Fibroblast of upper back skin (primary cell): ENCODE data around the gene PCBP4.

Source experiments
- DNase-seq: peaks from one replicate; pipeline ENCODE4 v3.0.0-alpha.2; 2013

The PCBP4 gene

DNA sequence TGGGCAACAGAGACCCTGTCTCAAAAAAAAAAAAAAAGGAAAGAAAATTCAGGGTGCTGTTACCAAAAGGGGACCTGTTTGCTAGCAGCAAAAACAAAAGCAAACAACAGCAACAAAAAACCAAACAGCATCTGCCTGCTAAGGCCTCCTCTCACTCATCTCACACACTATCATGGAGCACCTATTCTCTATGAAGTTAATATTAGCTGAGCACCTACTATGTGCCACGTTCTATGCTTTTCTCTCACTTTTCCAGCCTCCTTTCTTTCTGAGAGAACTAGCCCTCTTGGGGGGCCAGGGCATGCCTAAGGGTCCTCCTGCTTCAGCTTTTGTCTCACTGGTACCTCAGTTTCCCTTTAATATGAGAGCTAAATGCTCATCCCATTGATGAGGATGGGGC lies 12.5 kb downstream of the PCBP4 start:
- DNase-seq: no peak

DNA sequence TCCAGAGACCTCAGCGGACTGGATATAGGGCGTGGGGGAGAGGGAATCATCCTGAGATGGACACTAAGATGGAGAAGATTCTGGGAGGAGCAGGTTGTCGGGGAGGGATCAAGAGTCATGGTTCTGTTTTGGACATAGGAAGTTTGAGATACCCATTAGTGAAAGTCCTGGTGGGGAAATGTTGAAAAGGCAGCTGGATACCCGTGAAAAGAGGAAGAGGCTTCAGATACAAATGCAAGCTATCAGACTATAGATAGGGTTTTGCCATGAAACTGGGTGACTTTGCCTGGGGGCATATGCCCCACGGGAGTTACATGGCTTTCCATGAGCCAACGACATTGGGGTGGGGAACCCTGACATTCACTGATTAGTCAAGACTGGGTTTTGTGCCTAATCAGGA lies 13.1 kb downstream of the PCBP4 start:
- no peak for DNase-seq

GRCh38 chr3:51953445-51953844 lies 13.8 kb downstream of the PCBP4 start:
- DNase-seq: peak; percentile 73

DNA sequence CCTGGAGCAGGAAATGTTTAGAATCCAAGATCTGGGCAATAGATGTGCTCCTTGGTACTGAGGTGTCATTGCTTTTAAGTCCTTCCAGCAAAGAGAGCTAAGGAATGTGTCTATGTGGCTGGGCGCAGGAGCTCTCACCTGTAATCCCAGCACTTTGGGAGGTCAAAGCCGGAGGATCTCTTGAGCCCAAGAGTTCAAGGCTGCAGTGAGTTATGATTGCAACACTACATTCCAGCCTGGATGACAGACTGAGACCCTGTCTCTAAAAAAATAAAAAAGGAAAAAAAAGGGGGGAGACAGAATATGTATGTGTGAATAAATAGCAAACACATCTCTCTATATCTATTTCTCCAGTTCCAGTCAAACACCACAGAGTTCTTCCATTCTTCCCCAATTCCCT lies 16.4 kb downstream of the PCBP4 start:
- DNase-seq: no peak

DNA sequence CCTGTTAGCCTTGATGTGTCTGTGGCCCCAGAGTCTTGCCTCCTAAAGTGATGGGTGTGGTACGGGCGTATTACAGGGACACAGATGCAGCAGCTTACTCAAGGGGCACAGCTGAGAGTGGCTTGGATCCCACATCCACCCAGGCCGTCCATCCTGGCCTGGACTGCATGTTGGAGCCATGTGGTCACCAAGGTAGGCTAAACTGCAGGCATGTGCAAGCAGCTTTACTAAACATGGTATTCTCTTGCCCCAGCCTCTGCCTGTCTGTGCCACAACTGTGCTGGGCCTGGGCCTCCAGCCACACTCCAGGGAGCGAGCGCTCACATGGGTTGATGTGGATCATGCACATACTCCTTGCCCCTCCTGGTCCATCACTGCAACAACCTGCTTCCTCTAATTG lies 18.1 kb downstream of the PCBP4 start:
- DNase-seq: no peak

DNA sequence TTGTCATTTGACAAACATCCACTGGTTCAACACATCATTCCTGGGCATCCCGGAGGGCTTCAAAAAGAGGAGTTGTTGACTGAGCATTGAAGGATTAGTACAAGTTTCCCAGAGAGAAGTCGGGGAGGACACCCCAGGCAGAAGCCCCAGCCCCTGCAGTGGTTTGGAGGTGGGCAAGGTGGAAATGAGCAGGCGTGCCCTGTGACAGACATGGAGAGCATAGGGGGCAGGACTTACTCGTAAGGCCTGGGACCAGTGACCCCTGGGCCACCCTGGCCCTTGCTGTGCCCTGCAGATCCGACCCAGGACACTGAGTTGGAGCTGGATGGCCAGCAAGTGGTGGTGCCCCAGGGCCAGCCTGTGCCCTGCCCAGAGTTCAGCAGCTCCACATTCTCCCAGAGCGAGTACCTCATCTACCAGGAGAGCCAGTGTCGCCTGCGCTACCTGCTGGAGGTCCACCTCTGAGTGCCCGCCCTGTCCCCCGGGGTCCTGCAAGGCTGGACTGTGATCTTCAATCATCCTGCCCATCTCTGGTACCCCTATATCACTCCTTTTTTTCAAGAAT lies 19.2 kb downstream of the PCBP4 start:
- DNase-seq: no peak

- no peak for DNase-seq
Observed at GRCh38 chr3:51947215-51947900, 19.9 kb downstream of the PCBP4 start.

- DNase-seq: no peak
Observed at GRCh38 chr3:51946796-51947195, 20.5 kb downstream of the PCBP4 start.

DNA sequence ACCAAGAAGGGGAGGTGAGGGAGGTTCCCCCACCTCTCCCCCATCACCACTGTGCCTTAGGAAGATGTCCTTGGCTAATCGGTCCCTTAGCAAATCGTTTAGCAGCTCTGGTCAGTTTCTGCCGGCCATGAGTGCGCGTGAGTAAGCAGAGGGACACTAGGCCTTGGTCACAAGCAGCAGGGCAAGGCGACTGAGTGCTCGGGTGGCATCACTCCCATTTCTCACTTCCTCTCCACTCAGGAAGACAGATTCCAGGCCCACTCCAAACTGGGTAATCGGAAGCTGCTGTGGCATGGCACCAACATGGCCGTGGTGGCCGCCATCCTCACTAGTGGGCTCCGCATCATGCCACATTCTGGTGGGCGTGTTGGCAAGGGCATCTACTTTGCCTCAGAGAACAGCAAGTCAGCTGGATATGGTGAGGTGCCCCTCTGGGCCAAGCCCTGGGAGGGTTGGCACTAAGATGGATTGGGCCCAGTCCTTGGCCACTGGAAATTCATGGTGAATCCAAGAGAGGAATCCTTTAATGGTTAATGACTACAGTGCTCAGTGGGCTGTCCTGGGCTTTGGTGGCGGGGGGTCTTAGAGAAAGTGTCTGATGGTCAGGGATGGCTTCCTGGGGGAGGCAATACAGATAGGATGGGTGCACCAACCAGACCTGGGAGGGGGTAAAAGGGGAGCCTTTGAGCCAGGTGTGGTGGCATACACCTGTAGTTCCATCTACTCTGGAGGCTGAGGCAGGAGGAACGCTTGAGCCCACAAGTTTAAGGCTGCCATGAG lies 21.1 kb downstream of the PCBP4 start:
- no peak for DNase-seq

GRCh38 chr3:51945031-51945840 lies 22.0 kb downstream of the PCBP4 start:
- no peak for DNase-seq

DNA sequence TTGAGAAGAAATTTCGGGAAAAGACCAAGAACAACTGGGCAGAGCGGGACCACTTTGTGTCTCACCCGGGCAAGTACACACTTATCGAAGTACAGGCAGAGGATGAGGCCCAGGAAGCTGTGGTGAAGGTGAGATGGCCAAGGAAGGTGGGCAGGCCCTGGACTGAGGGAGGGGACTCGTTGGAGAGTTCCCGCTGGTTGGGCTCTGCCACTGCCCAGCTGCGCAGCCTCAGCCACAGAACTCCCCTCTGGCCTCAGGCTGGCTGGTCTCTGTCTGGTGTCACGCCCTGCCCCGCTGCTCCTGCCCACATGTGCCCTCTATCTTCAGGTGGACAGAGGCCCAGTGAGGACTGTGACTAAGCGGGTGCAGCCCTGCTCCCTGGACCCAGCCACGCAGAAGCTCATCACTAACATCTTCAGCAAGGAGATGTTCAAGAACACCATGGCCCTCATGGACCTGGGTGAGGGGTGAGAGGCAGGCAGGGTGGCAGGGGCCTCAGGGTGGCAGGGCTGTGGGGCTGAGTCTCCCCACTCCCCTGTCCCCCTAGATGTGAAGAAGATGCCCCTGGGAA lies 22.7 kb downstream of the PCBP4 start:
- DNase-seq: no peak

- no peak for DNase-seq
Observed at GRCh38 chr3:51943451-51944391, 23.5 kb downstream of the PCBP4 start.

DNA sequence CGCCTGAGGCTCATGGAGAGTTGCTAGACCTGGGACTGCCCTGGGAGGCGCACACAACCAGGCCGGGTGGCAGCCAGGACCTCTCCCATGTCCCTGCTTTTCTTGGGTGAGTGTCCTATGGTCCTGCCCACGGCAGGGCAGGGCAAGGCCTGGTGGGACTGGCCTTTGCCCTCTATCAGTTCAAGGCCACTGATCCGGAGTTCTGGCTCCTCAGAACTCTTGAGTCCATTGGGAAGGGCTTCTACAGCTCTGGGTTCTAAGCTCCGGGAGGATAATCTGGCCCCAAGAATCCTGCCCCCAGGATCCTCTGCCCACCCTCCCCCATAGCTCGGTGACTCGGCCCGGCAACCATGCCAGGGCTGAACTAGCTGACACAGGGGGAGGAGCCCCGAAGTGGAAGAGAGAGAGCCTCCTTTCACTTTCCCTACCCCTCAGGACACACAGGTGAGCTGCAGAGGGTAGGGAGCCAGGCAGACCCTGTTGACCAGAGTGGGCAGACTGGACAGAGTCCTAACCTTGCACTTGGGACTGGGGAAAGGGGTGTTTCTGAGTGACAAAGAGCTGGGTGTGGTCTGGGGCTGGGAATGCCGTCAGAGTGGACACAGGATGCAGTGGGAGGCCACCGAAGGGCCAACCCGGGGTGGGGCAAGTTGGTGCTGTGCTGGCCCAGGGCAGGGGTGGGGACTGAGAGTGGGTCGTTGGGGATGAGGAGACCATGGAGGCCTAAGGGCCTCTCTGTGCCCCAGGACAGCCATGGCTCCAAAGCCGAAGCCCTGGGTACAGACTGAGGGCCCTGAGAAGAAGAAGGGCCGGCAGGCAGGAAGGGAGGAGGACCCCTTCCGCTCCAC lies 24.4 kb downstream of the PCBP4 start:
- DNase-seq: peak; percentile 54

DNA sequence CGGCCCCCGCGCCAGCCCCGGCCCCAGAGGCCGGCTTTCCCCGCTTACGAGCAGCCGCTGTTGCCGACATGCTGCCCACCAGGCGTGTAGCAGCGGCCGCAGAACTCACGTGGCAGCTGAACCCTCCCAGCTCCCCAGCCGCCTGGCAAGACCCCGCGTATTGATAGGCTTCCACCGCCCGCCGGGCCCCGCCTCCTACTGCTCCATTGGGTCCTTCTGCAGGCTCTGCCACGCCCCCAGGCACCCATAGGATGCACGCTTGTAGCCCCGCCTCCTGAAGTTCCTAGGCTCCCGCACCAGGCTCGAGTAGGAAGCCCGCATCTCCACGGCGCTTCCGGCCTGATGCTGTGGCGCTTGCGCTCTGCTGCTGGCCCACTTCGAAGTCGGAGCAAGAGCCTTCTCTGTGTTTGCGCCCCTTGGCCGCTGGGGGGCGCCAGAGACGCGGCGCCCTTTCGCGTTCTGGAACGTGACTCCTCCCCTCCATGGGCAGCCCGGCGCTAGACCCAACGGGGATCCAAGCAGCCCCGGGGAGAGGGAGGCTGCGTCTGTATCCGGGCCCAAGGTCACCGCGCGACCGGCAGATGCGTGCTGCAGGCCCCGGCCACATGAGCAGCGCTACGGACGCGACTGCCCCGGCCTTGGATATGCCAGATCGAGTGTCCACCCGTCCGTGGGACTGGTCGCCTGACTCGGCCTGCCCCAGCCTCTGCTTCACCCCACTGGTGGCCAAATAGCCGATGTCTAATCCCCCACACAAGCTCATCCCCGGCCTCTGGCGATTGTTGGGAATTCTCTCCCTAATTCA lies 25.3 kb downstream of the PCBP4 start, which contains the start of the genes PARP3 and RRP9:
Gene PARP3 (plus strand): TSS at position 566 of the 805 bp plus-strand sequence. CDS start 993 bp downstream, outside the sequence.
Gene RRP9 (minus strand): TSS at position 107 of the 805 bp plus-strand sequence. CDS start 37 bp downstream, at position 70.
- DNase-seq: peak; percentile 100

DNA sequence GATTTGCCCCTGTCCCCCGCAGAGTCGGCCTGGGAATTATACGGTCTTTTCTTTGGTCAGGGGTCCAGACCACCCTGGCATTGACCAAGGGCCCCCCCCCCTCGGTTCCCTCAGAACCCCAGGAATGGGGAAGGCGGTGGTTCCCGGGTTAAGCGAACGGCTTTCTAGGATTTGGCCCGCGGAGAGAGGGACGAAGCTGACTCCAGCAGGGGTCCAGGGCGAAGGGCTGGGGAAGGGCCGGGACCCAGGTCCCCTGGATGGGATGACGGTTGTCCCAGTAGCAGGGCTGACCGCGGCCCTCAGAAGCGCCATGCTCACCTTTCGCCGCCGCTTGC lies 25.8 kb downstream of the PCBP4 start:
- DNase-seq: no peak

DNA sequence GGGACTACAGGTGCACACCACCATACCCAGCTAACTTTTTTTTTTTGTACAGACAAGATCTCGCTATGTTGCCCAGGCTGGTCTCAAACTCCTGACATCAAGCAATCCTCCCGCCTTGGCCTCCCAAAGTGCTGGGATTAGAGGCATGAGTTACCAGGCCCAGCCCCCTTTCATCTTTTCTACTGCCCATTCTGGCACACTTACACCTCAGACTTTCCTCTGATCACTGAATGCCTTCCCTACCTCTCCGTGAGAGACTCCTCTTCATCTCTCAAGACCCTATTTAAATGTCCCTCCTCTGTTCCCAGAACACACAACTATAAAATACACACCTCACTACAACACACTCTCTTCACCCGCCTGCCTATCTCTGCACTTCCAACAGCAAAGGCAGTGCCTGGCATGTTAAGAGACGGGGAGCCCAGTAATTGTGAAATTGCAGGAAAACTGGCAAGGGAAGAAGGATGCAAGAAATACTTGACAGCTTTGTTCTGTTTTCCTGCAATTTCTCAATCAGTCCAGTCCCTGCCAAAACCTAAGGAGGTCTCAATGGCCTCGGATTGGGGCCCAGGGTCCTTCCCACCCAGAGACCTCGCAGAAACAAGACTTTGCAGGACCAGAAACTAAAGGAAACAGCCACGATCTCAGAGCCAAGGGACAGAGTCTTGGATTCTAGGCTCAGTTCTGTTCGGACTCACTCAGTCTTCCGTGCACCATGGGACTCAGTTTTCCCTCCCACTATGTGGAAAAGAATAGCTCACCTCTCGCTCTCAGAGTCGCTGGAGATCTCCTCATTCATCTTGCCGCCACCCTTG lies 26.4 kb downstream of the PCBP4 start:
- DNase-seq: no peak

DNA sequence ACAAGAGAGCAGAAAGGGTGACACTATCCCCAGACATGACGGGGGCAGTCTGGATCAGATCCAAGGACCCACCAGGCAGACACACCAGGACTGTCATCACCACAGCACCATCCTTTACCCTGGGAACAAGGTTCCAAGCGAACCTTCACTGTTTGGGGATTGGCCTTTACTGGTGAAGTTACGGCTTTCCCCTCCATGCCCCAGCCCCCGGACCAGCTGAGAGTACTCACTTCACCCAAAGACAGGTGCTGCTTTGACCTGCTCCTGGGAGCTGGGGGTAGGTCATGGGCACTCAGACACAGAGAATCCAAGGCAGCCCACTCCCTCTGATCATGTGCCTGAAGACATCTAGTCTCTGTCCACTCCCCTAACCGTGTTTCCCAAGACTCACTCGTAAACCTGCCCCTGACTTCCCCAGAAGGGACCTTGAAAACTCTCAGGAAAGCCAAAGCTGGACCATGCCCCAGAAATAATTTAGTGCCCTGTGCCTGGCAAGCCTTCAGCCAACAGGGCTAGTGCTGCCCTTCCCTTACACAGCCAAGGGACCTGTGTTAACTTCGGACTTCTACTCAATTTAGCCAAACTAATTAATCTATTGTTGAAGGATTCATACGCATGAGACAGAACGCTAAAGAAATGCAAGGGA lies 28.4 kb downstream of the PCBP4 start:
- DNase-seq: no peak
